Left hindlimb (tissue), 1 donor: ENCODE data around the gene NPTX1.

ENCODE experiments used
- DNase-seq: peaks from one replicate; pipeline ENCODE4 v3.0.0-alpha.2; 2018

Gene NPTX1

GRCh38 chr17:80503031-80503430 lies 26.6 kb upstream of the NPTX1 start:
- no peak for DNase-seq

DNA sequence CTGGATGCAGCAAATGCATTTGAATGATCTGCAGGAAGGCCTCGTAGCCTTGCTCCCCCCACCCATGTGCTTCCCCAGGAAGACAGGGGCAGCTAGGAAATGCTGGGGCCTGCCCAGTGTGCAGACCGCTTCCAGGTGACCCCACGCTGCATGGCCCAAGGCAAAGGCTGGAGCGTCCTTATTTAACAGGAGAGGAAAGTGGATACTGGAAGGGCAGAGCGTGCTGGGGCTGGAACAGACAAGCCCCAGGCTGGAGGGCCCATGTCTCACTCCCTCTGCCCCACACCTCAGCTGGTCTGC lies 26.1 kb upstream of the NPTX1 start:
- no peak for DNase-seq

GRCh38 chr17:80501741-80502577 lies 25.6 kb upstream of the NPTX1 start:
- no peak for DNase-seq

- no peak for DNase-seq
Measured at GRCh38 chr17:80499961-80500665, 23.7 kb upstream of the NPTX1 start.

- no peak for DNase-seq
Measured at GRCh38 chr17:80499560-80499959, 23.2 kb upstream of the NPTX1 start.

DNA sequence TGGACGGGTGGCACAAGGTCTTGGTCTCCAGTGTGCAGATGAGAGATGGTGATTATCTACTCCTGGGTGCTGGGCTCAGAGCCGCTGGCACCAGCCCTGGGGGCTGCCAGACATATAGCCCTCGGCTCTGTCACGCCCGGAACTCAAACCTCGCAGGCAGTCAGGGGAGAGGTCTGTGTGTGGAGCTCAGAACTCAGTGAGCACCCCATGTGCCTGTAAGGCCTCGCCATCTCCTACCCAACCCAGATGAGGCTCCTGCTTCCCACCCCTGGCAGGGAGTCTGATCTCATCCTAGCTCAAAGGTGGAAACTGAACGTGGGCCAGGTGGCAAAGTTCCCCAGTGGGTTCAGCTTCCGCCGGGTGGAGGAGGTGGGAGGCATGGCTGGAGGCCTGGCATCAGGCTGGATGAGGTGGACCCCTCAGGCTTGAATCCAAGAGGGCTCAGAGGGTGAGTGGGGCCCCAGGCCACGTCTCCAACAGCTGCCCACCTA lies 22.6 kb upstream of the NPTX1 start:
- DNase-seq, result no peak

- DNase-seq, result peak; percentile 79
Measured at GRCh38 chr17:80498242-80498919, 22.0 kb upstream of the NPTX1 start.

GRCh38 chr17:80497726-80498241 lies 21.4 kb upstream of the NPTX1 start:
- DNase-seq, result no peak

- no peak for DNase-seq
Measured at GRCh38 chr17:80494547-80494946, 18.1 kb upstream of the NPTX1 start.

DNA sequence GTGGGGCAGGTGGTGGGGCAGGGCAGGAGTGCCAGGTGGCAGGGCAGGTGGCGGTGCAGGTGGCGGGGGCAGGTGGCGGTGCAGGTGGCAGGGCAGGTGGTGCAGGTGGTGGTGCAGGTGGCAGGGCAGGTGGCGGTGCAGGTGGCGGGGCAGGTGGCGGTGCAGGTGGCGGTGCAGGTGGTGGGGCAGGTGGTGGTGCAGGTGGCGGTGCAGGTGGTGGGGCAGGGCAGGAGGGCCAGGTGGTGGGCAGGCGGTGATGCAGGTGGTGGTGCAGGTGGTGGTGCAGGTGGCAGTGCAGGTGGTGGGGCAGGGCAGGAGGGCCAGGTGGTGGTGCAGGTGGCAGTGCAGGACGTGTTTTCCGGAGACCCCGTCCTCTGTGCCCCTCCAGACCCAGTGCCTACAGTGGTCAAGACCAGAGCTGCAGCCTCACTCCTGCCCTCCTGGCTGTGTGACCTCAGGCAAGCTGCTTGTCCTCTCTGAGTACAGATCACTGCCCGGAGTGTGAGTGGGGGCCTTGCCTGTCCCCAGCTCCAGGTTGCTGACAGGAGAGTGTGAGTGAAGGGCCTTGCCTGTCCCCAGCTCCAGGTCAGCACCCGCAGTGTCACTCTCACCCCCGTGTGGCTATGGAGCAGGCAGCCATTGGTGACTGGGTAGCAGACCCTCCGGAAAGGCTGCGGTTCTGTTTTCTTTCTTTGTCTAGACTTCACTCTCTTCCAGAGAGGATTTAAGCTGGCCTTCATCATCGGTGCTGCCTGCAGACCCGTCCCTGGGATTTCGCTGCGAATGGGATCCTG lies 16.1 kb upstream of the NPTX1 start:
- no peak for DNase-seq

DNA sequence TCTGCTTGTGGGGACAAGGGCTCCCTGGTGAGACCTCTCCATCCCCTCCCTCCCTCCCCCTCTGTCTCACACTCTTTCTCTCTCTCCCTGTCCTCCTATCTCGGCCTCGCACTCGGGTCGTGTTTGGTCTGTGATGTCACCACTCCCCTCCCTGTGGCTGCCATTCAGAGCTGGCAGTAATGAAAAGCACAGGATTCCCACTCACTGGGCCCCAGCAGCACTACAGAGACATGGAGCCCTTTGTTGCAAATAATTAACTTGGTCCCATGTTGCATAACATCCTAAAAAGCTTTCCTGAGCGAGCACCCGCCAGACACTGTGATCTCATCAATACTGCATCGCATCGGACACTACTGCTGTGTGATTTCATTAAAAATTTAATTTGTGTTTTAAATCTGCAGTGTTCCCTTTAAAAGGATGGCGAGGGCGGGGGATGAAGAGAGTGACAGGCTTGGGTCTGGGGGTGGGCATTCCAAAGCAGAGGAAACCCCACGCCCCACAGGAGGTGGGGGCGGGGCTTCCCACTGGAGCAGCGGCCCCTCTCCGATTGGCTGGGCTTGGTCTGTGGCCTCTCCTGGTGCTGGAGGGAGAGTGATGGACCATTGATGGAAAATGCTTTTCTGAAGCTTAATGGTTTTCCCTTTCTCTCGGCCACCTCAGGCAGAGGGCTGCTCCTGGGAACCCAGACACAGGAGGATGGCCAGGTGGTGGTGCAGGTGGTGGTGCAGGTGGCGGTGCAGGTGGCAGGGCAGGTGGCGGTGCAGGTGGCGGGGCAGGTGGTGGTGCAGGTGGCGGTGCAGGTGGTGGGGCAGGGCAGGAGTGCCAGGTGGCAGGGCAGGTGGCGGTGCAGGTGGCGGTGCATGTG lies 15.3 kb upstream of the NPTX1 start:
- no peak for DNase-seq

DNA sequence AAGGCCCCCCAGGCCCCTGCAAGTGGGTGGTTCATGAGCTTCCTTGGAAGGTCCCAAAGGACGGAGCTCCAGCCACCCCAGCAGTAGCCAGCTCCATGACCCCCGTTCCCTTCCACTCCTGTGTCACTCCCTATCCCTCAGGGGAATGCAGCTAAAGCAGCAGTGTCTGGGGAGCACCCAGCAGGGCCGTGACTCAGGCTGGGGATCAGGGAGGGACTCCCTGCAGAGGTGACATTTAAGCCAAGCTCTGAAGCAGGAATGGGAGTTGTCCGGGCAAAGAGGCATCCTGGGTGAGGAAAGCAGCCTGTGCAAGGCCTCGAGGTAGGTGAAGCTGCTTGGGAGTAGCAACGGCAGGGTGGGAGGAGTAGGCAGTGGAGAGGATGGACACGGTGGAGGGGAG lies 11.1 kb upstream of the NPTX1 start:
- DNase-seq, result no peak

DNA sequence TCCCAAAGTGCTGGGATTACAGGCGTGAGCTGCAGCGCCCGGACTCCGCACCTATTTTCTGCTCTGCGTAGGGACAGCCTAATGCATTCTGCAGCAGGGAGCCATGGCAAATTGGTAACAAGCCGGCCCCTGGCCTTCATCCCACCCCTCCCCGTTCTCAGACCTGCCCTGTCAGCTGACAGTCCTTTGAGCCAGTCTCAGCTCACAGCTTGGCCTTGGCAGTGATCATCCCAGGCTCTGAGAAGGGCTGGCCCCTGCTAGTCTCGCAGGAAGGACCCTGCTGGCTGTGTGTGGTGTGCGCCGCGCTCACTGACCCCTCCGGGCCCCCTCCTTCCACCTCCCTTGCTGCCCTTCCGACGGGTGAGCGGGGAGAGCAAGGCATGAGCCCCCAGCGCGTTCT lies 10.3 kb upstream of the NPTX1 start:
- no peak for DNase-seq

DNA sequence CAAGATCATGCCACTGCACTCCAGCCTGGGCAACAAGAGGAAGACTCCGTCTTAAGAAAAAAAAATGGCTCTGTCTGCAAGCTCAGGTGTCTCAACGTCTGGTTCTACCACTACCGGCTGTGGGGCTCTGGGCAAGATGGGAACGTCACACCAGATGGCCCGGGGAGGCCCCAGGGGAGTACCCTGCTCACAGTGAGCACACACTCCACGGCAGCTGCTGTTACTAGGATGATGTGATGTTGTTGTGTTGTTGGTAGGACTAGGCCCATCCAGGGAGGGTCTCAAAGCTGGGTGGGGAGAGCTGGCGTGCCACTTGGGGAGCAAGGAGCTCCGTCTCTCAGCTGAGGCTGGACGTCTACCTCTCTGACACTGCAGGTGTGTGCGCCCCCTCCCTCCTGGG lies 9.4 kb upstream of the NPTX1 start:
- DNase-seq, result no peak

DNA sequence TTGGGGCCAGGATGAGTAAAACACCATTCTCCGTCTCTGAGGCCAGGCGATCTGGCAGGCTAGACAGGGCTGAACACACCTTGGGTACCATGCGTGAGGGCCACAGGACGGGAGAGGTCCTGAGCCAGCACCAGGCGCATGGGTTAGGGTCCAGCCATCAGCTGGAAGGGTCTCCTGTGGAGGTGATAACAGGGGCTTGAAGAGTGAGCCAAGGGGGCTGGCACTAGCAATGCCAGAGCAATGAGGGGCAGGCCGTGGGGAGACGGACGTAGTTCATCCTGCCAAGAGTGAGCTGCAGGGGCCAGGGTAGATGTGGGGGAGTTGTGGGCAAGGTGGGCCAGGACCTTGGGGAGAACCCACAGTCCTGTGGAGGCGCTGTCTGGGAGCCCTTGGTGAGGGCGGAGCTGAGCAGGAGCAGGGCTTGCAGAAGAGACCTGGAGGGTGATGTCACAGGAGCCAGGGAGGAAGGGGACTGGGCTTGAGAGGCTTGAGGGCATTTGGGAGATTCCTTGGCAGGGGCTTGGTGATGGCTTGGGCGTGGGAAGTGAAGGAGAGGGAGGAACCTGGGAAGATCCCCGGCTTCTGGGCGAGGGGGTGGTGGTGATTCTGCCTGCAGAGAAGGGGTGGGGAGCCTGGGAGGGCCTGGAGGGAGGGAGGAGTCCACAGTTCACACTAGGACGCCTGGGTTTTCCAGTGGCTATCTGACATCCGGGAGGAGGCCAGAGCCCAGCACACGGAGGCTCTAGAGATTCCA lies 6.3 kb upstream of the NPTX1 start:
- no peak for DNase-seq

DNA sequence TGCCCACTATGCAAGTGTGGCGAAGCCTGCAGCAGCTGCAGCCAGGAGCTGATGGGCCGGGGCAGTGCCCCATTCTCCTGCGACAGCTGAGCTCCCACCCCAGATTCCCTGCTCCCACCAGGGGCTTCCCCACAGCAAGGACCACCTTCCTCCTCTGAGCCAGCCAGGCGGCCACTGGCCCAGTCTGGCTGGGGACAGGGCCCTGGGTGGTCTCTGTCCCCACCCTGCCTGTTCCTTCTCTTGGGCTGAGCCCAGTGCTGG lies 5.6 kb upstream of the NPTX1 start:
- no peak for DNase-seq

GRCh38 chr17:80481284-80482057 lies 5.1 kb upstream of the NPTX1 start:
- no peak for DNase-seq

- DNase-seq, result no peak
Measured at GRCh38 chr17:80480248-80480647, 3.8 kb upstream of the NPTX1 start.

GRCh38 chr17:80479246-80479566 lies 2.8 kb upstream of the NPTX1 start:
- no peak for DNase-seq

GRCh38 chr17:80478487-80479245 lies 2.3 kb upstream of the NPTX1 start:
- no peak for DNase-seq
